ENCODE results near the gene RPP25.

RPP25 gene

DNA sequence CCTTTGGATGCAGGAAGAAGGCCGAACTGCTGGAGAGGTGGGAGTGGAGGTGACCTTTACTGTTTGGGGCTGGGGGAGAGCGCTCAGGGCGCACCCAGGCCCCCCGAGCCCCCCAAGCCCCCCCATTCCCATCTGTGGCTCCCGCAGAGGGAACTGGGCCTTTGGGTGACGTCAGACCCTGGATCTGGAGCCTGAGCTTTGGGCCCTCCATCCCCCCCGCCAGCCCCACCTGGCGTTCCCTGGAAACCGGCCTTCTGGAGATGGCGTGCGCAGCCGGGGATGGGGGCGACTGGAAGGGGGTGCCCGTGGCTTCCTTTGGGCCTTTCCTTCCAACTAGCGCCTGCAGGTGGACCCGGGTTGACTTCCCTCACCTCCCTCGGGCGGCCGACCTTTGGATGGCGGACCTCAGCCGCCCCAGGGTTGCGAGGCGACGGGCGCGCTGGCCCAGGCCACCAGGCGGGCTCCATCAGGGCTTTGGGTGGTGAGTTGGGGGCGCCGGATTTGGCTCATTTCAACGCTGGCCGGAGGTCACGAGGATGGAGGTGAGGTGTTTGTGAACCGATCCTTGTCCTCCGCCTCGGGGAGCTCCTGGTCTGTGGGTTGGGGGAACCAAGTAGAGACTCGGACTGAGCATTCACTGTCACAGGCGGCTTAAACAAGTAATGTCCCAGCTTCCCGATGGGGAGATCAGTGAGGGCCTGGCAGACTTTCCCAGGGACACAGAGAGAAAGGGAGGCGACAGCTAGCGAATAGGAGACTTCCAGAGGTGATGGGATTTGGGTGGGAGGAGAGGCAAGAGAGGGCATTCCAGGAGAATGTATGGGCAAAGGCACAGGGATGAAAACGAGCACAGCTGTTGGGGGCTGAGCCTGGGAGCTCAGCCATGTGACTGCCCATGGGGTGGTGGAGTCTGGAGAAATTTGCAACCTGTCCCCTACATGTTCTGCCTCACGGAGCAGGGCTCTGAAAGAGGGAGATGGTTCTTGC, 39.5 kb upstream of the RPP25 start:
- Histone ChIP-seq H3K9me3 (no peaks in the 10 kb centered on the region), H3K4me3 (peak overlapping the region; percentile 44 to 66), H3K36me3 (no peaks in the 10 kb centered on the region), H3K27me3 (peaks cover 3 to 45% of the 10 kb centered on the region in 2 donors), H3K4me1 (peaks cover 0 to 16% (median 13%) of the 10 kb centered on the region in 4 donors), H3K27ac (no peak overlapping the region)
- no peak for DNase-seq
- TF ChIP-seq, protein P1, sequence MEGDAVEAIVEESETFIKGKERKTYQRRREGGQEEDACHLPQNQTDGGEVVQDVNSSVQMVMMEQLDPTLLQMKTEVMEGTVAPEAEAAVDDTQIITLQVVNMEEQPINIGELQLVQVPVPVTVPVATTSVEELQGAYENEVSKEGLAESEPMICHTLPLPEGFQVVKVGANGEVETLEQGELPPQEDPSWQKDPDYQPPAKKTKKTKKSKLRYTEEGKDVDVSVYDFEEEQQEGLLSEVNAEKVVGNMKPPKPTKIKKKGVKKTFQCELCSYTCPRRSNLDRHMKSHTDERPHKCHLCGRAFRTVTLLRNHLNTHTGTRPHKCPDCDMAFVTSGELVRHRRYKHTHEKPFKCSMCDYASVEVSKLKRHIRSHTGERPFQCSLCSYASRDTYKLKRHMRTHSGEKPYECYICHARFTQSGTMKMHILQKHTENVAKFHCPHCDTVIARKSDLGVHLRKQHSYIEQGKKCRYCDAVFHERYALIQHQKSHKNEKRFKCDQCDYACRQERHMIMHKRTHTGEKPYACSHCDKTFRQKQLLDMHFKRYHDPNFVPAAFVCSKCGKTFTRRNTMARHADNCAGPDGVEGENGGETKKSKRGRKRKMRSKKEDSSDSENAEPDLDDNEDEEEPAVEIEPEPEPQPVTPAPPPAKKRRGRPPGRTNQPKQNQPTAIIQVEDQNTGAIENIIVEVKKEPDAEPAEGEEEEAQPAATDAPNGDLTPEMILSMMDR (IDR thresholded peaks at IDR 0.05), result no peak
- intact Hi-C loops (cut with DNase I; ENCODE audit: low total_unique reads), result no loop called here

GRCh38 chr15:74995182-74995778, 38.7 kb upstream of the RPP25 start, which contains the start of gene SCAMP5:
TSS of gene SCAMP5 (plus strand) at chr15:74995563. CDS start at chr15:75011840, 16,277 bp downstream.
- Histone ChIP-seq H3K9me3 (no peaks in the 10 kb centered on the region), H3K4me1 (peaks cover 0 to 16% (median 13%) of the 10 kb centered on the region in 4 donors), H3K4me3 (peak within 1 kb of the TSS; percentile 44 to 66), H3K36me3 (no peaks in the 10 kb centered on the region), H3K27me3 (peaks cover 3 to 45% of the 10 kb centered on the region in 2 donors), H3K27ac (no peak within 1 kb of the TSS)
- peak; percentile 87 to 90 for DNase-seq
- intact Hi-C loops (cut with DNase I; ENCODE audit: low total_unique reads), result no loop called here
- TF ChIP-seq, protein P1 (IDR thresholded peaks at IDR 0.05), result no peak

DNA sequence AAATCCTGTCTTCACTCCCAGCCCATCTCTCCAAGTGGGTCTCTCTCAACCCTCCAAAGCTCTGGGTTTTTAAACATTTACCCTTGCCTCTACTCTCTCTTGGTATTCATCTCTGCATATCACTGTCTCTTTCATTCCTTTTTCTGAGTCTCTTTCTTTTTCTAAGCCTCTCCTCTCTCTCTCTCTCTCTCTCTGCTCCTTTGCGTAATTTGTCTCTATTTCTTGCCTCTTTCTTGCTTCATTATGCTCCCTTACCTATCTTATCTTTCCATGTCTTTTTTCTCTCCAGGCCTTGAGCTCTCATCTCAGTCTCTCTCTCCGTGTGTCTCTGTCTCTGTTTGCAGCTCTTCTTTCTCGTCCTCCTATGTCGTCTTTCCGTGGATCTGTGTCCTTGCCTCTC, 38.1 kb upstream of the RPP25 start:
- no peaks in the 10 kb centered on the region for H3K36me3 ChIP-seq
- TF ChIP-seq, protein P1 (IDR thresholded peaks at IDR 0.05), result no peak
- DNase-seq, result no peak
- no peak overlapping the region for H3K27ac ChIP-seq
- H3K27me3 ChIP-seq, result peaks cover 3 to 43% of the 10 kb centered on the region in 2 donors
- no peaks in the 10 kb centered on the region for H3K9me3 ChIP-seq
- H3K4me3 ChIP-seq, result no peak overlapping the region
- H3K4me1 ChIP-seq, result peaks cover 0 to 16% (median 13%) of the 10 kb centered on the region in 4 donors
- intact Hi-C loops (cut with DNase I; ENCODE audit: low total_unique reads), result no loop called here

DNA sequence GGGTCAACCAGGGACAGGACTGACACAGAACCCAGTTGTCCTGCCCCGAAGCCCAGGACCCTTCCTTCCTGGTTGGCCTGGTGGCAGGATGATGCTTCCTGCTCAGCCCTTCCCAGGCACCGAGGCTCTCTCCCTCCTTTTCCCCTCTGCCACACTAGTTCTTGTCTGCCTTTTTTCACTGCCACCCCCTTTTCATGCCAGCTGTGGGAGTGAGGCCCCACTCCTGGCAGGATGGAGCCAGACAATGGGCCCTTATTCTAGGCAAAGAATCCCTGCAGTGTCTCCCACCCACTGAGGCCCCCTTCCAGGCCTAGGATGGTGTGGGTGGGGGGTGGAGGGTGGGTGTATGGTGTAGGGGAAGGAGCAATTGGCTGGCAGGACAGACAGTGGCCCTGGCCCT, 37.7 kb upstream of the RPP25 start:
- Histone ChIP-seq H3K9me3 (no peaks in the 10 kb centered on the region), H3K27me3 (peaks cover 3 to 38% of the 10 kb centered on the region in 2 donors), H3K27ac (no peak overlapping the region), H3K4me3 (no peak overlapping the region), H3K4me1 (peaks cover 0 to 16% (median 13%) of the 10 kb centered on the region in 4 donors), H3K36me3 (no peaks in the 10 kb centered on the region)
- intact Hi-C loops (cut with DNase I; ENCODE audit: low total_unique reads), result no loop called here
- no peak for DNase-seq
- TF ChIP-seq, protein P1 (IDR thresholded peaks at IDR 0.05), result no peak

DNA sequence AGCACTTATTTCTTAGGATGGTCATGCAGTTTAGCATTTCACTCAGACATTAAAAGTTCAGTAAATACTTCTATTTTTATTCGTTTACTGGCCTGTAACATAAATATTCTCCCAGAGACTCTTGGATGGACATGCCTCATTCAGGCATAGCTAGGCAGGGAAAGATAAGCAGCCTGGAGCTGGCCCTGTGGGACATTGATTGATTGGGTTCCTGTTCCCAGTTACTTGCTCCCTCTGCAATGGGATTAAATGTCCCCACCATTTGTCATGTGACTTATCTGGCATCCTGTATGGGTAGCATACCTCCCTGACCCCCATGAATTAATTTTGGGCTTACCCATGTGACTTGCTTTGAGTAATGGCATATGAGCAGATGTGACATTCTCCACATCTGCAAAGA, 36.0 kb upstream of the RPP25 start:
- no peak overlapping the region for H3K4me3 ChIP-seq
- TF ChIP-seq, protein P1 (IDR thresholded peaks at IDR 0.05), result no peak
- no peaks in the 10 kb centered on the region for H3K9me3 ChIP-seq
- H3K27ac ChIP-seq, result no peak overlapping the region
- intact Hi-C loops (cut with DNase I; ENCODE audit: low total_unique reads), result no loop called here
- H3K36me3 ChIP-seq, result no peaks in the 10 kb centered on the region
- peaks cover 0 to 16% (median 13%) of the 10 kb centered on the region in 4 donors for H3K4me1 ChIP-seq
- peaks cover 3 to 23% of the 10 kb centered on the region in 2 donors for H3K27me3 ChIP-seq
- DNase-seq, result no peak
